Measurements from ENCODE around the gene FREY1. TPM values are rescaled to one million over a fixed set of nuclear protein-coding genes. Genes with fewer than 3 reads are reported as not detected.

The FREY1 gene
- total and polyA plus RNA-seq, 5 donors from 2014 or later: 1.8 TPM; not detected in 4

GRCh38 chr11:45927332-45927683, 20.2 kb upstream of the FREY1 start:
- no peaks in the 10 kb centered on the region for H3K36me3 ChIP-seq (ENCODE audit: control insufficient read depth, insufficient read depth, low read length)
- Mint-ChIP-seq H3K4me3 (peak overlapping the region in 1 of 4 donors; percentile 11), H3K9me3 (no peaks in the 10 kb centered on the region), H3K36me3 (peaks cover 9% of the 10 kb centered on the region), H3K4me1 (peaks cover 6 to 60% (median 25%) of the 10 kb centered on the region in 4 donors), H3K27ac (no peak overlapping the region), H3K27me3 (peaks cover 15% of the 10 kb centered on the region)
- DNase-seq (no peak), ATAC-seq (ENCODE audit: low read depth in 2 of 2) (no peak)
- no peaks in the 10 kb centered on the region for H3K9me3 ChIP-seq (ENCODE audit: control insufficient read depth in 2 of 2, low read length in 2 of 2)
- no peaks in the 10 kb centered on the region for H3K27me3 ChIP-seq (ENCODE audit: control insufficient read depth, insufficient read depth, low read length)
- H3K4me3 ChIP-seq (ENCODE audit: low read depth, low read length): no peak overlapping the region
- no peak overlapping the region for H3K27ac ChIP-seq (ENCODE audit: insufficient read depth, low read length, poor library complexity, severe bottlenecking)
- peaks cover 47% of the 10 kb centered on the region for H3K4me1 ChIP-seq (ENCODE audit: control insufficient read depth, insufficient read depth, low read length, poor library complexity, severe bottlenecking)

DNA sequence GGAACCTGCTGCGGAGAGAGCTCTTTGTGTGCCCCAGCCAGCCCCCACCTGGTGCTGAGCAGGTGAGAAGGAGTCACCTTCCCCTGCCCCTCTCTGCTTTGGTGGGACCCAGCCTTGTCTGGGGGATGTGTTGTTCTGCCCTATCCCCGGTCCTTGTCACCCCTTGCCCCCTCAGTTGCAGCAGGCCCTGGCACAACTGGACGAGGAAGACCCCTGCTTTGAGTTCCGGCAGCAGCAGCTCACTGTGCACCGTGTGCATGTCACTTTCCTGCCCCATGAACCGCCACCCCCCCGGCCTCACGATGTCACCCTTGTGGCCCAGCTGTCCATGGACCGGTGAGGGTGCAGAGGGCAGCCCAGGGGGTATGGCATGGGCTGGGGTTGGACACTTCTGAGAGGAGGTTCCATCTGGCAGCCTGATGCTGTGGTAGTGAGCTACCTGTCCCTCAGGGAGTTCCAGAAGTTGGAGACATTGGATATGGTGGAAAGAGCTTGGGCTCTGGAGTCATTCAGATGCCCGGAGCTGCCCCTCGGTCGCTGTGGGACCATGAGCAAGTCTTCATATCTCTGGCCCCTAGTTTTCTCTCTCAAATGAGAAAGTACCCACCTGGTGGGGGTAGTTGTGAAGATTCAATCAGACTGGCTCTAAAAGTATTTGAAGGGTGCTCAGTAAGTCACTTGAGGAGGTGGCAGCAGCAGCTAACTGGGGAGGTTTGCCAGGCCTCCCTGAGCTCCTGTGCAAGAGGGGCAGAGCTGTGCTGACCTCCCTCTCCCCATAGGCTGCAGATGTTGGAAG, 19.7 kb upstream of the FREY1 start:
- Mint-ChIP-seq H3K4me1 (peaks cover 6 to 56% (median 24%) of the 10 kb centered on the region in 4 donors), H3K27me3 (peaks cover 15% of the 10 kb centered on the region)

DNA sequence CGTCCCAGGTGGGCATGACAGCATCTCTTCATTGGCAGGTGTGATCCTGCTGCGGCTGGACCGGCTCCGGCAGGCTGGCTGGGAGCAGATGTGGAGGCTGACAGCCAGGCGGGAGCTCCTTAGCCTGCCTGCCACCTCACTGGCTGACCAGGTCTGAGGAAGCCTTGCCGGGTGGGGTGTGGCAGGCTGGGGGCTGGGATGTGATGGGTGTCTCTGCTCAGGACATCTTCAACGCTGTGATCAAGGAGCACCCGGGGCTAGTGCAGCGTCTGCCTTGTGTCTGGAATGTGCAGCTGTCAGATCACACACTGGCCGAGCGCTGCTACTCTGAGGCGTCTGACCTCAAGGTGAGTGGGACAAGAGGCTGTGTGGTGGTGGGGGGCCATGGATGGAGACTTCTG, 18.9 kb upstream of the FREY1 start:
- Histone ChIP-seq H3K27me3 (ENCODE audit: control insufficient read depth, insufficient read depth, low read length) (no peaks in the 10 kb centered on the region), H3K4me1 (ENCODE audit: control insufficient read depth, insufficient read depth, low read length, poor library complexity, severe bottlenecking) (peaks cover 46% of the 10 kb centered on the region), H3K9me3 (ENCODE audit: control insufficient read depth in 2 of 2, low read length in 2 of 2) (no peaks in the 10 kb centered on the region), H3K27ac (ENCODE audit: insufficient read depth, low read length, poor library complexity, severe bottlenecking) (no peak overlapping the region), H3K36me3 (ENCODE audit: control insufficient read depth, insufficient read depth, low read length) (no peaks in the 10 kb centered on the region), H3K4me3 (ENCODE audit: low read depth, low read length) (no peak overlapping the region)
- peaks cover 20% of the 10 kb centered on the region for H3K27me3 Mint-ChIP-seq
- H3K4me1 Mint-ChIP-seq: peaks cover 6 to 55% (median 23%) of the 10 kb centered on the region in 4 donors
- no peak overlapping the region for H3K27ac Mint-ChIP-seq
- ATAC-seq (ENCODE audit: low read depth in 2 of 2): no peak
- peaks cover 0 to 2% (median 0%) of the 10 kb centered on the region in 7 donors for H3K9me3 Mint-ChIP-seq
- DNase-seq: no peak
- H3K4me3 Mint-ChIP-seq: peak overlapping the region in 2 of 4 donors; percentile 51 to 52
- peaks cover 8% of the 10 kb centered on the region for H3K36me3 Mint-ChIP-seq

More for the DNA sequence above, 19.7 kb upstream of the FREY1 start:
- peak overlapping the region in 1 of 4 donors; percentile 11 for H3K4me3 Mint-ChIP-seq
- peaks cover 52% of the 10 kb centered on the region for H3K4me1 ChIP-seq (ENCODE audit: control insufficient read depth, insufficient read depth, low read length, poor library complexity, severe bottlenecking)
- no peak overlapping the region for H3K27ac Mint-ChIP-seq
- DNase-seq (no peak), ATAC-seq (ENCODE audit: low read depth in 2 of 2) (no peak)
- no peak overlapping the region for H3K27ac ChIP-seq (ENCODE audit: insufficient read depth, low read length, poor library complexity, severe bottlenecking)
- no peaks in the 10 kb centered on the region for H3K9me3 ChIP-seq (ENCODE audit: control insufficient read depth in 2 of 2, low read length in 2 of 2)
- no peak overlapping the region for H3K4me3 ChIP-seq (ENCODE audit: low read depth, low read length)
- H3K36me3 ChIP-seq (ENCODE audit: control insufficient read depth, insufficient read depth, low read length): no peaks in the 10 kb centered on the region
- H3K9me3 Mint-ChIP-seq: no peaks in the 10 kb centered on the region
- H3K27me3 ChIP-seq (ENCODE audit: control insufficient read depth, insufficient read depth, low read length): no peaks in the 10 kb centered on the region
- peaks cover 8% of the 10 kb centered on the region for H3K36me3 Mint-ChIP-seq

GRCh38 chr11:45925550-45925949, 18.5 kb upstream of the FREY1 start:
- no peaks in the 10 kb centered on the region for H3K27me3 ChIP-seq (ENCODE audit: control insufficient read depth, insufficient read depth, low read length)
- ATAC-seq (ENCODE audit: low read depth in 2 of 2) (no peak), DNase-seq (no peak)
- peaks cover 41% of the 10 kb centered on the region for H3K4me1 ChIP-seq (ENCODE audit: control insufficient read depth, insufficient read depth, low read length, poor library complexity, severe bottlenecking)
- no peaks in the 10 kb centered on the region for H3K9me3 ChIP-seq (ENCODE audit: control insufficient read depth in 2 of 2, low read length in 2 of 2)
- H3K27me3 Mint-ChIP-seq: peaks cover 25% of the 10 kb centered on the region
- H3K27ac Mint-ChIP-seq: no peak overlapping the region
- H3K36me3 ChIP-seq (ENCODE audit: control insufficient read depth, insufficient read depth, low read length): no peaks in the 10 kb centered on the region
- peaks cover 8% of the 10 kb centered on the region for H3K36me3 Mint-ChIP-seq
- H3K4me3 Mint-ChIP-seq: peak overlapping the region in 2 of 4 donors; percentile 52 to 54
- no peak overlapping the region for H3K4me3 ChIP-seq (ENCODE audit: low read depth, low read length)
- peaks cover 6 to 56% (median 23%) of the 10 kb centered on the region in 4 donors for H3K4me1 Mint-ChIP-seq
- peaks cover 0 to 2% (median 0%) of the 10 kb centered on the region in 7 donors for H3K9me3 Mint-ChIP-seq
- H3K27ac ChIP-seq (ENCODE audit: insufficient read depth, low read length, poor library complexity, severe bottlenecking): no peak overlapping the region

GRCh38 chr11:45924927-45925326, 17.9 kb upstream of the FREY1 start:
- Histone ChIP-seq H3K4me1 (ENCODE audit: control insufficient read depth, insufficient read depth, low read length, poor library complexity, severe bottlenecking) (peaks cover 39% of the 10 kb centered on the region), H3K4me3 (ENCODE audit: low read depth, low read length) (no peak overlapping the region), H3K27ac (ENCODE audit: insufficient read depth, low read length, poor library complexity, severe bottlenecking) (no peak overlapping the region), H3K36me3 (ENCODE audit: control insufficient read depth, insufficient read depth, low read length) (no peaks in the 10 kb centered on the region), H3K27me3 (ENCODE audit: control insufficient read depth, insufficient read depth, low read length) (no peaks in the 10 kb centered on the region), H3K9me3 (ENCODE audit: control insufficient read depth in 2 of 2, low read length in 2 of 2) (no peaks in the 10 kb centered on the region)
- H3K36me3 Mint-ChIP-seq: peaks cover 5% of the 10 kb centered on the region
- H3K4me1 Mint-ChIP-seq: peaks cover 3 to 55% (median 19%) of the 10 kb centered on the region in 4 donors
- H3K9me3 Mint-ChIP-seq: peaks cover 0 to 2% (median 0%) of the 10 kb centered on the region in 7 donors
- peak overlapping the region in 1 of 3 donors; percentile 36 for H3K27ac Mint-ChIP-seq
- no peak for ATAC-seq (ENCODE audit: low read depth in 2 of 2)
- H3K27me3 Mint-ChIP-seq: peaks cover 31% of the 10 kb centered on the region
- no peak for DNase-seq
- H3K4me3 Mint-ChIP-seq: peak overlapping the region in 2 of 4 donors; percentile 52 to 94

DNA sequence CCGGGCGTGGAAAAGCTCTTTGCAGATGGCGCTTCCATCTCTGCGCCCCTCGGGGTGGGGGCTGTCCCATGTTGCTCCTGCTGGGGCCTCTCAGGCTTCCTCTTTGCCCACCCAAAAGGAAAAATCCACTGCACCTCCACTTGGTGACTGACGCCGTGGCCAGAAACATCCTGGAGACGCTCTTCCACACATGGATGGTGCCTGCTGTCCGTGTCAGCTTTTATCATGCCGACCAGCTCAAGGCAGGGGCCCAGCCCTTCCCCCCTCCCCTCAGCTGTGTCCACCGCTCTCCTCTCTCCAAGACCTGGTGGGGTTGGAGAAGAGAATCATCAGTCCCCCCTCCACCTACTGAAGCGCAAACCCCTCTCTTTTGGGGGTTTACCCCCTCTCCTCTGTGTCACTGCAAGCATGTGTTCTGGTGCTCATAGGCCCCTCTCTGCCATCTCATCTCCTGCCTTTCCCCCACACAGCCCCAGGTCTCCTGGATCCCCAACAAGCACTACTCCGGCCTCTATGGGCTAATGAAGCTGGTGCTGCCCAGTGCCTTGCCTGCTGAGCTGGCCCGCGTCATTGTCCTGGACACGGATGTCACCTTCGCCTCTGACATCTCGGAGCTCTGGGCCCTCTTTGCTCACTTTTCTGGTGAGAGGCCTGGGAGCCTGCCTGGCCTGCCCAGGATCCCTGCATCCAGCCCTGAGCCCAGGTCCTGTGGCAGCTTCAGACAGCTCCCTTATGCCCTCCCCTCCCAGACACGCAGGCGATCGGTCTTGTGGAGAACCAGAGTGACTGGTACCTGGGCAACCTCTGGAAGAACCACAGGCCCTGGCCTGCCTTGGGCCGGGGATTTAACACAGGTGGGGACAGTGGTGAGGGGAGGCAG, 17.2 kb upstream of the FREY1 start:
- Histone ChIP-seq H3K36me3 (ENCODE audit: control insufficient read depth, insufficient read depth, low read length) (no peaks in the 10 kb centered on the region), H3K4me3 (ENCODE audit: low read depth, low read length) (no peak overlapping the region), H3K27me3 (ENCODE audit: control insufficient read depth, insufficient read depth, low read length) (no peaks in the 10 kb centered on the region), H3K4me1 (ENCODE audit: control insufficient read depth, insufficient read depth, low read length, poor library complexity, severe bottlenecking) (peaks cover 39% of the 10 kb centered on the region), H3K9me3 (ENCODE audit: control insufficient read depth in 2 of 2, low read length in 2 of 2) (no peaks in the 10 kb centered on the region), H3K27ac (ENCODE audit: insufficient read depth, low read length, poor library complexity, severe bottlenecking) (no peak overlapping the region)
- DNase-seq: no peak
- H3K4me3 Mint-ChIP-seq: peak overlapping the region; percentile 52 to 94 (median 81)
- H3K4me1 Mint-ChIP-seq: peaks cover 0 to 55% (median 19%) of the 10 kb centered on the region in 4 donors
- peaks cover 0 to 2% (median 0%) of the 10 kb centered on the region in 7 donors for H3K9me3 Mint-ChIP-seq
- no peak for ATAC-seq (ENCODE audit: low read depth in 2 of 2)
- peaks cover 3% of the 10 kb centered on the region for H3K36me3 Mint-ChIP-seq
- peaks cover 33% of the 10 kb centered on the region for H3K27me3 Mint-ChIP-seq
- H3K27ac Mint-ChIP-seq: peak overlapping the region; percentile 57 to 79 (median 70)

GRCh38 chr11:45922425-45923082, 15.5 kb upstream of the FREY1 start, which contains the start of gene LARGE2:
LARGE2 (plus strand) TSS chr11:45922656; CDS start chr11:45922883, 227 bp downstream.
- peak in 1 of 3 donors; percentile 37 for DNase-seq
- ATAC-seq (ENCODE audit: low read depth in 2 of 2): no peak
- H3K4me3 ChIP-seq (ENCODE audit: low read depth, low read length): no peak within 1 kb of the TSS
- peaks cover 0 to 2% (median 0%) of the 10 kb centered on the region in 7 donors for H3K9me3 Mint-ChIP-seq
- peak within 1 kb of the TSS; percentile 93 to 97 (median 94) for H3K4me3 Mint-ChIP-seq
- H3K36me3 Mint-ChIP-seq: peaks cover 3% of the 10 kb centered on the region
- no peaks in the 10 kb centered on the region for H3K9me3 ChIP-seq (ENCODE audit: control insufficient read depth in 2 of 2, low read length in 2 of 2)
- no peaks in the 10 kb centered on the region for H3K27me3 ChIP-seq (ENCODE audit: control insufficient read depth, insufficient read depth, low read length)
- peak within 1 kb of the TSS; percentile 14 for H3K27ac ChIP-seq (ENCODE audit: insufficient read depth, low read length, poor library complexity, severe bottlenecking)
- H3K36me3 ChIP-seq (ENCODE audit: control insufficient read depth, insufficient read depth, low read length): no peaks in the 10 kb centered on the region
- peaks cover 45% of the 10 kb centered on the region for H3K4me1 ChIP-seq (ENCODE audit: control insufficient read depth, insufficient read depth, low read length, poor library complexity, severe bottlenecking)
- H3K4me1 Mint-ChIP-seq: peaks cover 0 to 60% (median 25%) of the 10 kb centered on the region in 4 donors
- H3K27ac Mint-ChIP-seq: peak within 1 kb of the TSS in 2 of 3 donors; percentile 63 to 88
- peaks cover 37% of the 10 kb centered on the region for H3K27me3 Mint-ChIP-seq
